ENCODE results near the gene GLDC. TPM values are rescaled to one million over a fixed set of nuclear protein-coding genes. Genes with fewer than 3 reads are reported as not detected.

Gene GLDC
- total and polyA plus RNA-seq, 10 of the 15 experiments (the other 5 are each of a cell fraction or from before 2014, with no cell fraction given): 33.1 to 165 (median 114) TPM

GRCh38 chr9:6575324-6576034, 70.0 kb downstream of the GLDC start (continued):
- TF ChIP-seq, protein P1, sequence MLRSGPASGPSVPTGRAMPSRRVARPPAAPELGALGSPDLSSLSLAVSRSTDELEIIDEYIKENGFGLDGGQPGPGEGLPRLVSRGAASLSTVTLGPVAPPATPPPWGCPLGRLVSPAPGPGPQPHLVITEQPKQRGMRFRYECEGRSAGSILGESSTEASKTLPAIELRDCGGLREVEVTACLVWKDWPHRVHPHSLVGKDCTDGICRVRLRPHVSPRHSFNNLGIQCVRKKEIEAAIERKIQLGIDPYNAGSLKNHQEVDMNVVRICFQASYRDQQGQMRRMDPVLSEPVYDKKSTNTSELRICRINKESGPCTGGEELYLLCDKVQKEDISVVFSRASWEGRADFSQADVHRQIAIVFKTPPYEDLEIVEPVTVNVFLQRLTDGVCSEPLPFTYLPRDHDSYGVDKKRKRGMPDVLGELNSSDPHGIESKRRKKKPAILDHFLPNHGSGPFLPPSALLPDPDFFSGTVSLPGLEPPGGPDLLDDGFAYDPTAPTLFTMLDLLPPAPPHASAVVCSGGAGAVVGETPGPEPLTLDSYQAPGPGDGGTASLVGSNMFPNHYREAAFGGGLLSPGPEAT (IDR thresholded peaks at IDR 0.05; ENCODE audit: low read depth): peak; percentile 75
- TF ChIP-seq YBX1 (IDR thresholded peaks at IDR 0.05) (no peak), RAD51 (IDR thresholded peaks at IDR 0.05) (no peak), IKZF2 (IDR thresholded peaks at IDR 0.05) (peak; percentile 48 to 74; a peak in 2 of 4 replicates), RUNX3 (IDR thresholded peaks at IDR 0.05; ENCODE audit: low read length) (peak; percentile 55), MYB (IDR thresholded peaks at IDR 0.05; ENCODE audit: borderline replicate concordance, low read depth, low read length) (no peak), POLR2A (IDR thresholded peaks at IDR 0.05; ENCODE audit: low read depth, low read length) (no peak), RB1 (IDR thresholded peaks at IDR 0.05; ENCODE audit: borderline replicate concordance) (no peak), RAD21 (IDR thresholded peaks at IDR 0.05; ENCODE audit: insufficient read depth, low read depth, low read length) (no peak), E4F1 (IDR thresholded peaks at IDR 0.05; ENCODE audit: borderline replicate concordance, partially characterized antibody) (no peak), TCF12 (IDR thresholded peaks at IDR 0.05; ENCODE audit: low read depth, low read length) (no peak), TCF7 (IDR thresholded peaks at IDR 0.05; ENCODE audit: borderline replicate concordance) (no peak), KLF5 (IDR thresholded peaks at IDR 0.05; ENCODE audit: partially characterized antibody) (no peak), CUX1 (IDR thresholded peaks at IDR 0.05; ENCODE audit: insufficient replicate concordance, low read depth, low read length) (peak; percentile 57), POLR2AphosphoS5 (IDR thresholded peaks at IDR 0.05; ENCODE audit: low read length) (no peak), ZNF274 (IDR thresholded peaks at IDR 0.05; ENCODE audit: insufficient read depth, insufficient read length) (no peak), ZNF24 (IDR thresholded peaks at IDR 0.05) (no peak)
- TF ChIP-seq, protein P2, sequence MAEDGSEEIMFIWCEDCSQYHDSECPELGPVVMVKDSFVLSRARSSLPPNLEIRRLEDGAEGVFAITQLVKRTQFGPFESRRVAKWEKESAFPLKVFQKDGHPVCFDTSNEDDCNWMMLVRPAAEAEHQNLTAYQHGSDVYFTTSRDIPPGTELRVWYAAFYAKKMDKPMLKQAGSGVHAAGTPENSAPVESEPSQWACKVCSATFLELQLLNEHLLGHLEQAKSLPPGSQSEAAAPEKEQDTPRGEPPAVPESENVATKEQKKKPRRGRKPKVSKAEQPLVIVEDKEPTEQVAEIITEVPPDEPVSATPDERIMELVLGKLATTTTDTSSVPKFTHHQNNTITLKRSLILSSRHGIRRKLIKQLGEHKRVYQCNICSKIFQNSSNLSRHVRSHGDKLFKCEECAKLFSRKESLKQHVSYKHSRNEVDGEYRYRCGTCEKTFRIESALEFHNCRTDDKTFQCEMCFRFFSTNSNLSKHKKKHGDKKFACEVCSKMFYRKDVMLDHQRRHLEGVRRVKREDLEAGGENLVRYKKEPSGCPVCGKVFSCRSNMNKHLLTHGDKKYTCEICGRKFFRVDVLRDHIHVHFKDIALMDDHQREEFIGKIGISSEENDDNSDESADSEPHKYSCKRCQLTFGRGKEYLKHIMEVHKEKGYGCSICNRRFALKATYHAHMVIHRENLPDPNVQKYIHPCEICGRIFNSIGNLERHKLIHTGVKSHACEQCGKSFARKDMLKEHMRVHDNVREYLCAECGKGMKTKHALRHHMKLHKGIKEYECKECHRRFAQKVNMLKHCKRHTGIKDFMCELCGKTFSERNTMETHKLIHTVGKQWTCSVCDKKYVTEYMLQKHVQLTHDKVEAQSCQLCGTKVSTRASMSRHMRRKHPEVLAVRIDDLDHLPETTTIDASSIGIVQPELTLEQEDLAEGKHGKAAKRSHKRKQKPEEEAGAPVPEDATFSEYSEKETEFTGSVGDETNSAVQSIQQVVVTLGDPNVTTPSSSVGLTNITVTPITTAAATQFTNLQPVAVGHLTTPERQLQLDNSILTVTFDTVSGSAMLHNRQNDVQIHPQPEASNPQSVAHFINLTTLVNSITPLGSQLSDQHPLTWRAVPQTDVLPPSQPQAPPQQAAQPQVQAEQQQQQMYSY (CRISPR knock-in tag; IDR thresholded peaks at IDR 0.05): no peak

Data from GM12878 (cell line).